Panc1 (cell line): ENCODE measurements around the gene MSANTD3. TPM values are rescaled to one million over a fixed set of nuclear protein-coding genes. Genes with fewer than 3 reads are reported as not detected.

Experiments used
- ATAC-seq: fragments of 200-7000 bp; cut with Tn5 transposase; 2 replicates; pipeline ENCODE4 v1.9.1; 2020; ENCODE audit warnings: mild to moderate bottlenecking, moderate library complexity
- BruUV-seq: library from RNA; stranded (reverse); fragments of 400-500 nt; replicated peaks from 2 replicates; lab custom pipeline; 2021; lab: Mats Ljungman, UMichigan
- CTCF ChIA-PET: fragments of 300-600 bp; sonication (Branson Sonifier 250); formaldehyde crosslinking; loops from one replicate; lab custom pipeline; 2022; ENCODE audit warnings: antibody characterized with exemption; lab: Charles Lee
- POLR2A ChIA-PET: fragments of 300-600 bp; sonication (Branson Sonifier 250); formaldehyde crosslinking; loops from one replicate; lab custom pipeline; 2022; ENCODE audit warnings: antibody characterized with exemption; lab: Charles Lee
- DNase-seq: peaks from one replicate; pipeline ENCODE4 v3.0.0-alpha.2; 2010; ENCODE audit warnings: low read depth, low spot score
- H3K27ac ChIP-seq: 2 replicates; pipeline ENCODE4 v1.5.1; 2011; ENCODE audit warnings: mild to moderate bottlenecking, low read length, inconsistent platforms
- H3K27me3 ChIP-seq: fragments of 200-500 bp; sonication (Bioruptor generic); 2 replicates; pipeline ENCODE4 v1.6.0; 2014; ENCODE audit warnings: low read length, inconsistent platforms; ENCODE audit not compliant: control insufficient read depth, insufficient read depth
- H3K36me3 ChIP-seq: fragments of 200-500 bp; sonication (Bioruptor generic); 2 replicates; pipeline ENCODE4 v1.5.1; 2014; ENCODE audit warnings: inconsistent platforms, mild to moderate bottlenecking, low read length, moderate library complexity; ENCODE audit not compliant: control insufficient read depth, insufficient read depth
- H3K4me1 ChIP-seq: 2 replicates; pipeline ENCODE4 v1.5.1; 2011; ENCODE audit warnings: inconsistent platforms, mild to moderate bottlenecking, low read length, moderate library complexity; ENCODE audit not compliant: control insufficient read depth, insufficient read depth
- H3K4me3 ChIP-seq, 2 experiments: 2 replicates each; pipeline ENCODE4 v1.5.1; 2011 to 2012; ENCODE audit warnings: low read depth in 2 of 2, low read length in 2 of 2, mild to moderate bottlenecking in 2 of 2, inconsistent platforms in 1 of 2, moderate library complexity in 1 of 2
- H3K9me3 ChIP-seq: fragments of 200-500 bp; sonication (Bioruptor generic); 2 replicates; pipeline ENCODE4 v1.5.1; 2014; ENCODE audit warnings: low read depth, mild to moderate bottlenecking, inconsistent platforms, low read length, moderate library complexity; ENCODE audit not compliant: control insufficient read depth, insufficient read depth
- POLR2AphosphoS5 ChIP-seq: IDR thresholded peaks from 2 replicates; pipeline ENCODE4 v1.6.1; 2012; ENCODE audit warnings: mild to moderate bottlenecking, low read depth, low read length, moderate library complexity
- SIN3A ChIP-seq: IDR thresholded peaks from 2 replicates; pipeline ENCODE4 v1.6.1; 2012; ENCODE audit warnings: low read depth, mild to moderate bottlenecking, low read length, moderate library complexity, borderline replicate concordance; ENCODE audit not compliant: insufficient read depth
- TCF7L2 ChIP-seq: IDR thresholded peaks from 2 replicates; pipeline ENCODE4 v1.6.1; 2011; ENCODE audit warnings: mild to moderate bottlenecking, low read depth, low read length, inconsistent platforms
- in situ Hi-C: cut with HindIII; loops from 2 replicates; pipeline ENCODE4 v1.10.0; 2016; ENCODE audit warnings: low sequenced_read_pairs, low pct_unique_long_range_greater_than_20kb
- intact Hi-C: fragments of 100-400 bp; cut with micrococcal nuclease; formaldehyde crosslinking; loops from one replicate; pipeline ENCODE4 v1.10.0; 2022; ENCODE audit not compliant: unreplicated experiment
- total RNA-seq: library from RNA; stranded (reverse); gene quantifications from one replicate; pipeline ENCODE4 v1.2.1, GENCODE V29; 2021; ENCODE audit not compliant: unreplicated experiment
- TF ChIP-seq, protein P1 (sequence below): fragments of 450-650 bp; IDR thresholded peaks from 2 replicates; pipeline ENCODE4 v1.5.1; 2017; ENCODE audit warnings: mild to moderate bottlenecking
- TF ChIP-seq, protein P2 (sequence below), 2 experiments: IDR thresholded peaks; 2 replicates each; pipeline ENCODE4 v1.6.1; 2011 to 2012; ENCODE audit warnings: low read depth in 2 of 2, control low read depth in 1 of 2, low read length in 1 of 2, mild to moderate bottlenecking in 1 of 2, moderate library complexity in 1 of 2; ENCODE audit not compliant: insufficient read depth in 1 of 2

MSANTD3 gene
- total RNA-seq, 1 experiment from 2014 or later: 58.7 TPM

DNA sequence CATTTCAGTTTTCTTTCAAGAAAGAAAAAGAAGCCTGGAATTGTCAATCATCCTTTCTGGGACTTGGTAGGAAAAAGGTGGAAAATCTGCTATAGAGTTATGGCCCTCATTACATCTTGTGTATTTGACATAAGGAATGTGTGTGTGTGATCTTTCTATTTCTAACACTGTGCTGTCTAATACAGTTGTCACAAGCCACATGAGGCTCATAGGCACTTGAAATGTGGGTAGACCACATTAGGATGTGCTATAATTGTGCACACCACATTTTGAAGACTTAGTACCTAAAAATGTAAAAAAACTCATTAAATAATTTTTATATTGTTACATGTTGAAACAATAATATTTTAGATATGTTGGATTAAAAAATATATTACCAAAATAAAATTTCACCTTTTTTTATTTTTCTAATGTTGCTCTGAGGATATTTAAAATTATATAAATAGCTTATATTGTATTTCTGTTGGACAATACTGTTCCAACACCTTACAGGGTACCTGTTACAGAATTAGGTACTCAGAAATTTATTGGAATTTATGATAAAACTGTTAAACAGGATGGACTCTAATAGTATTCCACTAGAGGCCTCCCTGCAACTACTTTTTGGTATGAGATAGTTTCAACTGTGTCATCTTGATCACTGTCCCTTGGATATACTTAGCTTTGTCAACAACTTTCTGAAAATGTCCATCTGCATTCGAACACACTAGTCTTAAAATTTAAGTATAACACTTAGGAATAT, 18.4 kb downstream of the MSANTD3 start:
- ATAC-seq (no peak), DNase-seq (no peak)
- CTCF ChIA-PET: no interaction called here
- intact Hi-C loops: no loop called here
- POLR2A ChIA-PET: no interaction called here
- no peaks in the 10 kb centered on the region for H3K27me3 ChIP-seq
- in situ Hi-C loops: no loop called here
- no peaks in the 10 kb centered on the region for H3K4me1 ChIP-seq
- BruUV-seq: no TSS peak
- H3K9me3 ChIP-seq: no peaks in the 10 kb centered on the region
- H3K4me3 ChIP-seq: no peak overlapping the region
- H3K36me3 ChIP-seq: peaks cover 16% of the 10 kb centered on the region
- H3K27ac ChIP-seq: no peak overlapping the region
- TF ChIP-seq POLR2AphosphoS5 (no peak), SIN3A (no peak), TCF7L2 (no peak)
- TF ChIP-seq, protein P1, sequence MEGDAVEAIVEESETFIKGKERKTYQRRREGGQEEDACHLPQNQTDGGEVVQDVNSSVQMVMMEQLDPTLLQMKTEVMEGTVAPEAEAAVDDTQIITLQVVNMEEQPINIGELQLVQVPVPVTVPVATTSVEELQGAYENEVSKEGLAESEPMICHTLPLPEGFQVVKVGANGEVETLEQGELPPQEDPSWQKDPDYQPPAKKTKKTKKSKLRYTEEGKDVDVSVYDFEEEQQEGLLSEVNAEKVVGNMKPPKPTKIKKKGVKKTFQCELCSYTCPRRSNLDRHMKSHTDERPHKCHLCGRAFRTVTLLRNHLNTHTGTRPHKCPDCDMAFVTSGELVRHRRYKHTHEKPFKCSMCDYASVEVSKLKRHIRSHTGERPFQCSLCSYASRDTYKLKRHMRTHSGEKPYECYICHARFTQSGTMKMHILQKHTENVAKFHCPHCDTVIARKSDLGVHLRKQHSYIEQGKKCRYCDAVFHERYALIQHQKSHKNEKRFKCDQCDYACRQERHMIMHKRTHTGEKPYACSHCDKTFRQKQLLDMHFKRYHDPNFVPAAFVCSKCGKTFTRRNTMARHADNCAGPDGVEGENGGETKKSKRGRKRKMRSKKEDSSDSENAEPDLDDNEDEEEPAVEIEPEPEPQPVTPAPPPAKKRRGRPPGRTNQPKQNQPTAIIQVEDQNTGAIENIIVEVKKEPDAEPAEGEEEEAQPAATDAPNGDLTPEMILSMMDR: no peak
- TF ChIP-seq, protein P2, sequence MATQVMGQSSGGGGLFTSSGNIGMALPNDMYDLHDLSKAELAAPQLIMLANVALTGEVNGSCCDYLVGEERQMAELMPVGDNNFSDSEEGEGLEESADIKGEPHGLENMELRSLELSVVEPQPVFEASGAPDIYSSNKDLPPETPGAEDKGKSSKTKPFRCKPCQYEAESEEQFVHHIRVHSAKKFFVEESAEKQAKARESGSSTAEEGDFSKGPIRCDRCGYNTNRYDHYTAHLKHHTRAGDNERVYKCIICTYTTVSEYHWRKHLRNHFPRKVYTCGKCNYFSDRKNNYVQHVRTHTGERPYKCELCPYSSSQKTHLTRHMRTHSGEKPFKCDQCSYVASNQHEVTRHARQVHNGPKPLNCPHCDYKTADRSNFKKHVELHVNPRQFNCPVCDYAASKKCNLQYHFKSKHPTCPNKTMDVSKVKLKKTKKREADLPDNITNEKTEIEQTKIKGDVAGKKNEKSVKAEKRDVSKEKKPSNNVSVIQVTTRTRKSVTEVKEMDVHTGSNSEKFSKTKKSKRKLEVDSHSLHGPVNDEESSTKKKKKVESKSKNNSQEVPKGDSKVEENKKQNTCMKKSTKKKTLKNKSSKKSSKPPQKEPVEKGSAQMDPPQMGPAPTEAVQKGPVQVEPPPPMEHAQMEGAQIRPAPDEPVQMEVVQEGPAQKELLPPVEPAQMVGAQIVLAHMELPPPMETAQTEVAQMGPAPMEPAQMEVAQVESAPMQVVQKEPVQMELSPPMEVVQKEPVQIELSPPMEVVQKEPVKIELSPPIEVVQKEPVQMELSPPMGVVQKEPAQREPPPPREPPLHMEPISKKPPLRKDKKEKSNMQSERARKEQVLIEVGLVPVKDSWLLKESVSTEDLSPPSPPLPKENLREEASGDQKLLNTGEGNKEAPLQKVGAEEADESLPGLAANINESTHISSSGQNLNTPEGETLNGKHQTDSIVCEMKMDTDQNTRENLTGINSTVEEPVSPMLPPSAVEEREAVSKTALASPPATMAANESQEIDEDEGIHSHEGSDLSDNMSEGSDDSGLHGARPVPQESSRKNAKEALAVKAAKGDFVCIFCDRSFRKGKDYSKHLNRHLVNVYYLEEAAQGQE (IDR thresholded peaks at IDR 0.05; ENCODE audit: insufficient read depth in 1 of 2, low read depth in 2 of 2, low read length in 1 of 2): no peak

DNA sequence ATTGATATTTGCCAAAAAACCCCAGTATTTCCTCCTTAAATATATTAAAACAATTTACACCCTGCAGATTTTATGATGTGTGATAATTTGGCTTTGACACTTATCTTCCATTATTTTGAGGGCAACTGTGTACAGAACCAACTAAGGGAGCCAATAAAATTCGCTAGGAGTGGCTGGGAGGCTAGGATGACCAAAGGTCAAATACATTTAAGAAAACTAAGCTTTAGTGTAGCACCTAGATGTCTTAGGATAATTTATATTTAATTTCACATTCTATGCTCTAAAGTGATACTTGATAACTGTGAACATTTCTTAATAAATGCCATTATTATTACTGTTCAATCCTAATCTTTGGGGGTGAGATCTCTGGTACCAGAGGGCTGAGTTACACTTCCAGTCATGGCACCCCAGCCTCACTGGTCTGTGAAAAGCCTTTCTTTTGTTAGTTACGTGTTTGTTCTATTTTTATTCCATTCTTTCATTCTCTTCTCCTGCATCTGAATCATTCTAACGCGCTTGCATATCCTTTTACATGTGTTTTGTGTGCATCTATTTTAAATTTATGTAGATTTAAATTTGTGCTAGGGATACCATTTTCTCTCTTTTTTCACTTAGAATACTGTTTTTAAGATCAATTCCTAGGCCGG, 19.1 kb downstream of the MSANTD3 start:
- Histone ChIP-seq H3K9me3 (no peaks in the 10 kb centered on the region), H3K27me3 (no peaks in the 10 kb centered on the region), H3K4me3 (no peak overlapping the region), H3K4me1 (no peaks in the 10 kb centered on the region), H3K27ac (no peak overlapping the region), H3K36me3 (peaks cover 20% of the 10 kb centered on the region)
- CTCF ChIA-PET: no interaction called here
- in situ Hi-C loops (no loop called here), intact Hi-C loops (no loop called here)
- no TSS peak for BruUV-seq
- ATAC-seq: no peak
- TF ChIP-seq POLR2AphosphoS5: no peak
- TF ChIP-seq, protein P1: no peak
- TF ChIP-seq, protein P2 (IDR thresholded peaks at IDR 0.05; ENCODE audit: insufficient read depth in 1 of 2, low read depth in 2 of 2, low read length in 1 of 2): no peak
- TF ChIP-seq SIN3A: no peak
- TF ChIP-seq TCF7L2: no peak
- DNase-seq: no peak
- POLR2A ChIA-PET: no interaction called here
